Hematopoietic multipotent progenitor cell treated with erythropoietin and hydrocortisone succinate and interleukin-3 and kit ligand, for 15 days (in vitro differentiated cells): ENCODE results near the gene IL13.
A peak's percentile ranks its signal among the peaks of the same experiment; 100 is the strongest.

Source experiments
- DNase-seq: peaks from one replicate; pipeline ENCODE4 v3.0.0-alpha.2; 2015; ENCODE audit warnings: low spot score

The IL13 gene

GRCh38 chr5:132669966-132670882 lies 12.3 kb downstream of the IL13 start:
- DNase-seq = no peak

- DNase-seq = no peak
Observed at GRCh38 chr5:132671000-132671399, 13.0 kb downstream of the IL13 start.

GRCh38 chr5:132673488-132673887 lies 15.5 kb downstream of the IL13 start:
- DNase-seq = peak; percentile 31

- DNase-seq = no peak
Observed at GRCh38 chr5:132673939-132674630, 16.1 kb downstream of the IL13 start, which contains the start of gene IL4. TSS of gene IL4 (plus strand) at chr5:132673989. CDS start at chr5:132674051, 62 bp downstream.

GRCh38 chr5:132674671-132675506 lies 16.9 kb downstream of the IL13 start:
- DNase-seq = no peak

GRCh38 chr5:132675936-132676689 lies 18.1 kb downstream of the IL13 start:
- no peak for DNase-seq

- DNase-seq = no peak
Observed at GRCh38 chr5:132677191-132677590, 19.2 kb downstream of the IL13 start.

GRCh38 chr5:132677682-132678400 lies 19.9 kb downstream of the IL13 start:
- no peak for DNase-seq

GRCh38 chr5:132678735-132679134 lies 20.8 kb downstream of the IL13 start:
- DNase-seq = no peak

GRCh38 chr5:132679166-132679565 lies 21.2 kb downstream of the IL13 start:
- no peak for DNase-seq

- no peak for DNase-seq
Observed at GRCh38 chr5:132679717-132680380, 21.9 kb downstream of the IL13 start.

GRCh38 chr5:132680780-132681475 lies 23.0 kb downstream of the IL13 start:
- DNase-seq = no peak

GRCh38 chr5:132681476-132681831 lies 23.5 kb downstream of the IL13 start:
- DNase-seq = no peak

GRCh38 chr5:132681983-132682382 lies 24.0 kb downstream of the IL13 start:
- no peak for DNase-seq

- peak; percentile 63 for DNase-seq
Observed at GRCh38 chr5:132684491-132684890, 26.5 kb downstream of the IL13 start.

- no peak for DNase-seq
Observed at GRCh38 chr5:132684922-132685720, 27.1 kb downstream of the IL13 start.

- no peak for DNase-seq
Observed at GRCh38 chr5:132686193-132686592, 28.2 kb downstream of the IL13 start.

- no peak for DNase-seq
Observed at GRCh38 chr5:132687995-132688394, 30.0 kb downstream of the IL13 start.
